Pancreas (tissue), 10 donors: ENCODE data around the gene P3H1. TPM values are rescaled to one million over a fixed set of nuclear protein-coding genes. Genes with fewer than 3 reads are reported as not detected.

Experiments
- ATAC-seq, 4 donors: fragments of 200-7000 bp; cut with Tn5 transposase; one replicate each; pipeline versions ENCODE4 v1.8.0 to v1.9.1; 2020; ENCODE audit warnings: mild to moderate bottlenecking in 4 of 4, moderate library complexity in 4 of 4
- DNase-seq, 6 donors: peaks; one replicate each; pipeline ENCODE4 v3.0.0-alpha.2; 2020
- FAIRE-seq: peaks from 2 replicates; lab custom pipeline; 2012; peaks lifted over from hg19 to GRCh38; lab: Jason Lieb, UNC
- H3K27ac ChIP-seq, 4 donors: fragments of 200-600 bp; sonication (generic); 1 replicate in 3 of 4; 2 replicates in 1 of 4; pipeline versions ENCODE4 v1.5.0 to v1.8.0; 2020
- H3K27me3 ChIP-seq, 4 donors: fragments of 200-600 bp; one replicate each; pipeline ENCODE4 v1.8.0; 2021
- H3K36me3 ChIP-seq, 3 donors: fragments of 200-600 bp; sonication (generic) in 1 of 3; one replicate each; pipeline versions ENCODE4 v1.5.0 to v1.8.0; 2020 to 2021
- H3K4me1 ChIP-seq, 3 donors: fragments of 200-600 bp; one replicate each; pipeline ENCODE4 v1.8.0; 2021
- H3K4me3 ChIP-seq, 4 donors: fragments of 200-600 bp; sonication (generic) in 2 of 4; one replicate each; pipeline versions ENCODE4 v1.5.0 to v1.8.0; 2020 to 2021
- H3K9me3 ChIP-seq, 4 donors: fragments of 200-600 bp; one replicate each; pipeline ENCODE4 v1.8.0; 2021
- WGBS, 2 donors: extraction: QIAGEN DNeasy Blood & Tissue Kit; methylation state at CpG; one replicate each; pipeline ENCODE4 v1.1.7; 2013; 5-methylcytosine and 5-hydroxymethylcytosine counted together
- intact Hi-C, 3 donors: fragments of 100-400 bp; cut with DNase I; formaldehyde crosslinking; loops; one replicate each; pipeline versions ENCODE4 v1.11.1 to v1.14.2; 2022
- polyA plus RNA-seq, 2 donors: library from polyadenylated mRNA; stranded (reverse); fragments of 200-250 nt; gene quantifications; one replicate each; pipeline ENCODE4 v1.2.3, GENCODE V29; 2013
- total RNA-seq, 6 donors: library from RNA; stranded (reverse); fragmentation: NEBNext Ultra II Directional in 4 of 6; extraction: Animal tissue kit (Norgen Biotek cat#: 25700) in 4 of 6; gene quantifications; one replicate each; pipeline versions ENCODE4 v1.2.1 to v1.2.4, GENCODE V29; 2021 to 2023
- TF ChIP-seq, protein P1 (sequence below), 4 donors: fragments of 200-600 bp; sonication (generic) in 3 of 4; IDR thresholded peaks; one replicate each; pipeline versions ENCODE4 v1.5.0 to v1.8.0; 2021; ENCODE audit warnings: antibody characterized with exemption in 4 of 4
- donor health status: healthy with polysubstance abuse.
- donor health status: DM: no; HTN: no; CAD: no; lungs with moderate emphysema.
- donor health status: DM: no; HTN: no; CAD: no.
- donor health status: control.
- donor health status: control.
- donor health status: Bipolar disorder and iron deficiency.
- donor health status: DM: yes; HTN: yes; CAD: no.
- donor health status: DM: no; HTN: no; CAD: no.
- donor health status: DM: no; HTN: no; CAD: no.
- donor health status: DM: yes; HTN: yes; CAD: no.

P3H1 gene
- total and polyA plus RNA-seq, 8 donors: 6.8 to 37.0 (median 14.0) TPM

DNA sequence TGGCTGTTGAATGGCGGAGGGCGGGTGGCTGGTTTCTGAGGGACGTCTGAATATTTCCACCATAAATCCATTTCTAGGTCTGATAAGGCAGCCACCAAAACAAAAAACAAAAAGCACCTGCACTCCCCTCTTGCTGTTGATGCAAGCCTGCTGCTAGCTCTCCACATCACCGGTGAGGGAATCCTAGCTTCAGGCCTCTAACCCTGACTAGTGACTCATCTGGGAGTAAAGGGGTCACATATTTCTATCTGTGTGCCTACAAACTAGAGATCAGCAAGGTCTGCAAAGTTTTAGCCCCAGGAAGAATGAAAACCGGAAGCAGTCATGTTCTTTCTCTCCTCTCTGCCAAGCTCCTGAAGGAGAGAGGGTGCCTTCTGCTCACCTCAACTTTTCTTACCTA lies 39.8 kb upstream of the P3H1 start:
- Histone ChIP-seq H3K27me3 (no peaks in the 10 kb centered on the region), H3K9me3 (no peaks in the 10 kb centered on the region), H3K27ac (no peak overlapping the region), H3K4me1 (no peaks in the 10 kb centered on the region), H3K4me3 (no peak overlapping the region), H3K36me3 (no peaks in the 10 kb centered on the region)
- ATAC-seq (no peak), FAIRE-seq (no peak), DNase-seq (no peak)
- intact Hi-C loops: no loop called here
- 89 to 90% methylated on average over 5 of the region's 5 CpGs for WGBS, 2 donors
- TF ChIP-seq, protein P1, sequence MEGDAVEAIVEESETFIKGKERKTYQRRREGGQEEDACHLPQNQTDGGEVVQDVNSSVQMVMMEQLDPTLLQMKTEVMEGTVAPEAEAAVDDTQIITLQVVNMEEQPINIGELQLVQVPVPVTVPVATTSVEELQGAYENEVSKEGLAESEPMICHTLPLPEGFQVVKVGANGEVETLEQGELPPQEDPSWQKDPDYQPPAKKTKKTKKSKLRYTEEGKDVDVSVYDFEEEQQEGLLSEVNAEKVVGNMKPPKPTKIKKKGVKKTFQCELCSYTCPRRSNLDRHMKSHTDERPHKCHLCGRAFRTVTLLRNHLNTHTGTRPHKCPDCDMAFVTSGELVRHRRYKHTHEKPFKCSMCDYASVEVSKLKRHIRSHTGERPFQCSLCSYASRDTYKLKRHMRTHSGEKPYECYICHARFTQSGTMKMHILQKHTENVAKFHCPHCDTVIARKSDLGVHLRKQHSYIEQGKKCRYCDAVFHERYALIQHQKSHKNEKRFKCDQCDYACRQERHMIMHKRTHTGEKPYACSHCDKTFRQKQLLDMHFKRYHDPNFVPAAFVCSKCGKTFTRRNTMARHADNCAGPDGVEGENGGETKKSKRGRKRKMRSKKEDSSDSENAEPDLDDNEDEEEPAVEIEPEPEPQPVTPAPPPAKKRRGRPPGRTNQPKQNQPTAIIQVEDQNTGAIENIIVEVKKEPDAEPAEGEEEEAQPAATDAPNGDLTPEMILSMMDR (IDR thresholded peaks at IDR 0.05): no peak

DNA sequence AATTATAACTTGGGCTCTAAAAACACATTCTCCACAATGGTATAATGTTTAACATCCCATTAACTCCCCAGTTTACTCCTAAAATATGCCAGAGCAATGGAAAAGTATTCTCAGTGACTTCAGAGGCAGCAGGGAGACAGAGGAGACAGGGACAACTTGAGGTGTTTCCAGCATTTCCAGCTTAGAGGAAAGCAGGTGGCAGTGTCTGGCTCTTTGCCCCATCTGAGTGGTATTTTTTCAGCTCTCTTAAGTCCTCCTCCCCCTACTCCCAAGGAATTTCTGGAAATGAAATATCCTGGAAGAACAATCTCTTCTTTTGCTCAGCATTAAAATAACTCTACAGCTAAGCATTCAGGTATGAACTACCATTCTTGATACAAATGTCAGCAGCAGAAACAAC lies 39.3 kb upstream of the P3H1 start:
- TF ChIP-seq, protein P1 (IDR thresholded peaks at IDR 0.05): no peak
- ATAC-seq: no peak
- FAIRE-seq: no peak
- Histone ChIP-seq H3K9me3 (no peaks in the 10 kb centered on the region), H3K27ac (no peak overlapping the region), H3K27me3 (no peaks in the 10 kb centered on the region), H3K4me1 (no peaks in the 10 kb centered on the region), H3K4me3 (no peak overlapping the region), H3K36me3 (no peaks in the 10 kb centered on the region)
- no peak for DNase-seq
- intact Hi-C loops: no loop called here

DNA sequence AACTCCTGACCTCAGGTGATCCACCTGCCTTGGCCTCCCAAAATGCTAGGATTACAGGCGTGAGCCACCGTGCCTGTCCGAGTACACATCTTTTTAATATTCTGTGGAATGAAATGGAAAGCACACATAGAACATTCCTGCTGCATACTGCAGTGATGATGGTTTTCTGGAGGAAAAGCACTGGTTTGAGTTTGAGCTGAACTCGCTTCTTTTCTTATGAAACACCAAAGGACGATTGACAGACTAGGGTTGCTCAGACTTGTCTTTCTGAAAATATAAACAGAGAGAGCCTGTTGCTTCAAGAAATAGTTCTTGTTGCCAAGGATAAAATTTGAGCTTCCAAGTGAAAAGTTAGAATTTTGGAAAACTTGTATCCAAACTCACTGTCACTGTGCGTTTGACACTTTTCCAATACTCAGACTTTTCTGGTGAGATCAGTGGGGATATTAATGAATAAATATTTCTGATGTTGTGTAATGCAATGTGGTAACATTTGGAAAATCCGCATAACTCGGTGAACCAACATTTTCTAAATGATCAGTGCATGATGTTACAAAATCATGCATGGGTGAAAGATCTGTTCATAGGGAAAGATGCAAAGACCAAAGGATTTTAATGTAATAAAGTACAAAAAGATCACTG lies 35.1 kb upstream of the P3H1 start:
- peak in 1 of 4 donors; percentile 27 for ATAC-seq
- no peaks in the 10 kb centered on the region for H3K36me3 ChIP-seq
- intact Hi-C loops: no loop called here
- H3K4me1 ChIP-seq: peaks cover 0 to 4% (median 0%) of the 10 kb centered on the region in 3 donors
- no peak overlapping the region for H3K27ac ChIP-seq
- H3K9me3 ChIP-seq: no peaks in the 10 kb centered on the region
- H3K4me3 ChIP-seq: no peak overlapping the region
- TF ChIP-seq, protein P1 (IDR thresholded peaks at IDR 0.05): no peak
- WGBS, 2 donors: 85 to 87% methylated on average over 8 of the region's 8 CpGs
- H3K27me3 ChIP-seq: no peaks in the 10 kb centered on the region
- DNase-seq: no peak
- FAIRE-seq: no peak

DNA sequence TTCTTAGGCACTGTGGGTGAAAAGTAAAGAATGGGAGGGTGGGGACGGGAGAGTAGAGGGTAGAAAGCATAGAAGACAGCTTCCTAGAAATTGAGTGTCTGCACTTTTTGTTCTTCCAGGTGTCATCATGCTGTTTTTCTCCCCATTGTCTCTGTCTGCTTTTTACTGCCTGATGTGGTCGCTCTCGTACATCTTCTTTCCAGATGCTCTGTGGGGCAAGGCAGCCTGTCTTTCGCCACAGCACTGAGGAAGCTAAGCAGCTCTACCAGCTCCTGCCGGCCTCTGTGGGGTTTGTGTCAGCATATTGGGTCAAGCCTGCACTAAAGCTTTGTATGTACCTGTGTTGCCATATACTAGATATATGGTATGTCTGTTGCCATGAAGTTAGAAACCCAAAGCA lies 31.2 kb upstream of the P3H1 start:
- 94 to 96% methylated on average over 5 of the region's 5 CpGs for WGBS, 2 donors

DNA sequence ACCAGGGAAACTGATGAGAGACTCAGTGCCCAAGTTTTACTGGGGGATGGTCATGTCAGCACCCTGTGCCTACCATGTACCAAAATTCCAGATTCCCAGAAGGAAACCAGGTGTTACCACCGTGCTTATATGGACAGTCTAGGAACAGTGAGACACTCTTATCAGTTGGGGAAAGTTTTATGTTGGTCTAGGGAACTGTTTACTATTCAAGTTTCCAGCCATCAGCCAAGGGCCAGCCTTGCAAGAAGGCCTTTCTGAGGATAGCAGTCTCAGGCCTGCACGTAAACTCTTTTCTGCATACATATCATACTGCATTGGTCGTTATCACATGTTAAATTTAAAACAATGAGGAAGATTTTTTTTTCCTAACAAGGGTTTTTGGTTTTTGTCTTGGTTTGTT lies 30.6 kb upstream of the P3H1 start:
- intact Hi-C loops: no loop called here
- TF ChIP-seq, protein P1 (IDR thresholded peaks at IDR 0.05): no peak
- Histone ChIP-seq H3K36me3 (no peaks in the 10 kb centered on the region), H3K27ac (no peak overlapping the region), H3K4me1 (peaks cover 0 to 4% (median 0%) of the 10 kb centered on the region in 3 donors), H3K4me3 (no peak overlapping the region), H3K9me3 (no peaks in the 10 kb centered on the region), H3K27me3 (no peaks in the 10 kb centered on the region)
- ATAC-seq (peak; percentile 49 to 89 (median 53)), DNase-seq (no peak), FAIRE-seq (no peak)
- WGBS, 2 donors: 50 to 54% methylated on average over 3 of the region's 3 CpGs

More for the DNA sequence above, 31.2 kb upstream of the P3H1 start:
- H3K27me3 ChIP-seq: no peaks in the 10 kb centered on the region
- no peaks in the 10 kb centered on the region for H3K36me3 ChIP-seq
- no peak overlapping the region for H3K4me3 ChIP-seq
- FAIRE-seq: no peak
- H3K9me3 ChIP-seq: no peaks in the 10 kb centered on the region
- intact Hi-C loops: no loop called here
- ATAC-seq: no peak
- TF ChIP-seq, protein P1 (IDR thresholded peaks at IDR 0.05): no peak
- H3K4me1 ChIP-seq: peaks cover 0 to 4% (median 0%) of the 10 kb centered on the region in 3 donors
- DNase-seq: no peak
- no peak overlapping the region for H3K27ac ChIP-seq
